NCI-H187 (cell line): ENCODE measurements around the gene MAN1C1.

Experiments used
- DNase-seq, 2 experiments: peaks; one replicate each; lab custom pipeline; 2025; lab: John Stamatoyannopoulos, UW

Gene MAN1C1

GRCh38 chr1:25740071-25740470, 123.5 kb downstream of the MAN1C1 start:
- DNase-seq = no peak

- no peak for DNase-seq
Observed at GRCh38 chr1:25742316-25742715, 125.7 kb downstream of the MAN1C1 start.

- DNase-seq = peak; percentile 38 to 41
Observed at GRCh38 chr1:25743164-25744139, 126.9 kb downstream of the MAN1C1 start.

GRCh38 chr1:25744140-25744581, 127.6 kb downstream of the MAN1C1 start:
- no peak for DNase-seq

- DNase-seq = no peak
Observed at GRCh38 chr1:25744636-25745425, 128.2 kb downstream of the MAN1C1 start.

GRCh38 chr1:25746299-25747045, 129.9 kb downstream of the MAN1C1 start:
- no peak for DNase-seq

- DNase-seq = no peak
Observed at GRCh38 chr1:25747046-25747719, 130.6 kb downstream of the MAN1C1 start.

- no peak for DNase-seq
Observed at GRCh38 chr1:25748531-25749205, 132.1 kb downstream of the MAN1C1 start.

GRCh38 chr1:25750923-25751605, 134.5 kb downstream of the MAN1C1 start:
- DNase-seq = no peak

- DNase-seq = no peak
Observed at GRCh38 chr1:25754470-25755181, 138.0 kb downstream of the MAN1C1 start.

- DNase-seq = no peak
Observed at GRCh38 chr1:25755475-25756125, 139.0 kb downstream of the MAN1C1 start.

GRCh38 chr1:25756215-25756614, 139.6 kb downstream of the MAN1C1 start:
- DNase-seq = no peak

GRCh38 chr1:25757151-25757845, 140.7 kb downstream of the MAN1C1 start:
- no peak for DNase-seq

GRCh38 chr1:25757846-25758185, 141.2 kb downstream of the MAN1C1 start:
- DNase-seq = no peak

GRCh38 chr1:25758466-25759070, 142.0 kb downstream of the MAN1C1 start:
- DNase-seq = no peak

- DNase-seq = no peak
Observed at GRCh38 chr1:25760122-25760719, 143.6 kb downstream of the MAN1C1 start.

- no peak for DNase-seq
Observed at GRCh38 chr1:25760871-25761270, 144.3 kb downstream of the MAN1C1 start.

GRCh38 chr1:25763493-25763892, 146.9 kb downstream of the MAN1C1 start:
- DNase-seq = no peak
